H1 (cell line): ENCODE measurements around the gene ARMC7. TPM values are rescaled to one million over a fixed set of nuclear protein-coding genes. Genes with fewer than 3 reads are reported as not detected.

Source experiments
- CTCF ChIA-PET: fragments of 300-600 bp; sonication (Branson Sonifier 250); formaldehyde crosslinking; loops from one replicate; lab custom pipeline; 2021; ENCODE audit not compliant: partially characterized antibody; lab: Charles Lee
- POLR2A ChIA-PET: fragments of 300-600 bp; sonication (Branson Sonifier 250); formaldehyde crosslinking; loops from one replicate; lab custom pipeline; 2021; ENCODE audit warnings: inconsistent platforms; ENCODE audit not compliant: partially characterized antibody; lab: Charles Lee
- DNase-seq, 2 experiments: peaks; one replicate each; pipeline versions ENCODE4 v3.0.0 to v3.0.0-alpha.2; 2010 to 2022; ENCODE audit warnings: low spot score in 2 of 2, low read depth in 1 of 2, mixed read lengths in 1 of 2
- FAIRE-seq: peaks from 2 replicates; lab custom pipeline; 2011; peaks lifted over from hg19 to GRCh38; lab: Jason Lieb, UNC
- H2AFZ ChIP-seq: 2 replicates; pipeline ENCODE4 v1.8.1; 2012; ENCODE audit warnings: low read length, inconsistent platforms
- H2AK5ac ChIP-seq: 2 replicates; pipeline ENCODE4 v1.6.1; 2013; ENCODE audit warnings: low read depth, low read length
- H2BK120ac ChIP-seq: replicated peaks from 2 replicates; pipeline ENCODE3; 2013; ENCODE audit warnings: low read depth, low read length, inconsistent platforms
- H2BK12ac ChIP-seq: 2 replicates; pipeline ENCODE4 v1.6.1; 2013; ENCODE audit warnings: low read depth, low read length
- H2BK15ac ChIP-seq: 2 replicates; pipeline ENCODE4 v1.6.1; 2013; ENCODE audit warnings: low read length
- H2BK20ac ChIP-seq: 2 replicates; pipeline ENCODE4 v1.6.1; 2013; ENCODE audit warnings: low read length
- H2BK5ac ChIP-seq: 2 replicates; pipeline ENCODE4 v1.6.1; 2013; ENCODE audit warnings: low read depth, low read length
- H3K14ac ChIP-seq: 2 replicates; pipeline ENCODE4 v1.6.1; 2013; ENCODE audit warnings: inconsistent platforms; ENCODE audit not compliant: insufficient read length
- H3K18ac ChIP-seq: 2 replicates; pipeline ENCODE4 v1.6.1; 2013; ENCODE audit warnings: low read length; ENCODE audit errors: extremely low read depth
- H3K23ac ChIP-seq: 2 replicates; pipeline ENCODE4 v1.6.1; 2013; ENCODE audit warnings: inconsistent platforms; ENCODE audit not compliant: insufficient read length
- H3K23me2 ChIP-seq: 2 replicates; pipeline ENCODE4 v1.6.1; 2013; ENCODE audit warnings: low read depth, low read length
- H3K27ac ChIP-seq: 2 replicates; pipeline ENCODE4 v1.6.1; 2011; ENCODE audit warnings: low read depth, low read length, inconsistent platforms
- H3K27me3 ChIP-seq, 4 experiments: replicated peaks in 1 of 4; 1 replicate in 1 of 4; 2 replicates in 3 of 4; pipeline versions ENCODE4 v1.6.1 to v1.8.1; 2011 to 2013; ENCODE audit warnings: low read length in 3 of 4, mild to moderate bottlenecking in 3 of 4, inconsistent platforms in 2 of 4, mixed read lengths in 2 of 4, moderate library complexity in 1 of 4; ENCODE audit not compliant: control insufficient read depth in 3 of 4, insufficient read depth in 3 of 4; ENCODE audit errors: extremely low read depth in 1 of 4
- H3K36me3 ChIP-seq, 4 experiments: 2 replicates each; pipeline versions ENCODE4 v1.6.1 to v1.8.1; 2011 to 2013; ENCODE audit warnings: mild to moderate bottlenecking in 4 of 4, low read length in 3 of 4, moderate library complexity in 2 of 4, control low read depth in 1 of 4, inconsistent platforms in 1 of 4; ENCODE audit not compliant: insufficient read depth in 4 of 4, control insufficient read depth in 2 of 4
- H3K4ac ChIP-seq: replicated peaks from 2 replicates; pipeline ENCODE3; 2013; ENCODE audit warnings: low read length, low read depth, mixed read lengths, inconsistent platforms; ENCODE audit not compliant: insufficient read length
- H3K4me1 ChIP-seq, 4 experiments: replicated peaks in 1 of 4; 1 replicate in 1 of 4; 2 replicates in 3 of 4; pipeline versions ENCODE4 v1.6.1 to v1.8.1; 2011 to 2013; ENCODE audit warnings: low read length in 3 of 4, inconsistent platforms in 2 of 4, mixed read lengths in 1 of 4; ENCODE audit not compliant: insufficient read depth in 4 of 4, control insufficient read depth in 3 of 4
- H3K4me2 ChIP-seq, 2 experiments: 2 replicates each; pipeline versions ENCODE4 v1.6.1 to v1.8.1; 2011 to 2013; ENCODE audit warnings: low read depth in 2 of 2, low read length in 2 of 2, control low read depth in 1 of 2, inconsistent platforms in 1 of 2, mild to moderate bottlenecking in 1 of 2; ENCODE audit not compliant: insufficient read depth in 1 of 2
- H3K4me3 ChIP-seq, 4 experiments: fragments of 200-600, 300-600 bp in 1 of 4; sonication (generic), shearing (Covaris generic), sonication (Bioruptor Twin) in 1 of 4; 2 replicates each; pipeline versions ENCODE4 v1.5.1 to v1.8.1; 2011 to 2016; ENCODE audit warnings: low read length in 4 of 4, low read depth in 3 of 4, control low read depth in 2 of 4, inconsistent platforms in 2 of 4, mild to moderate bottlenecking in 2 of 4, mixed read lengths in 1 of 4, moderate library complexity in 1 of 4; ENCODE audit not compliant: insufficient read depth in 2 of 4; ENCODE audit errors: extremely low read depth in 1 of 4
- H3K56ac ChIP-seq: replicated peaks from 2 replicates; pipeline ENCODE3; 2013; ENCODE audit warnings: low read depth, mild to moderate bottlenecking, mixed read lengths, low read length, inconsistent platforms; ENCODE audit not compliant: insufficient read length
- H3K79me1 ChIP-seq: 2 replicates; pipeline ENCODE4 v1.6.1; 2013; ENCODE audit warnings: low read depth, low read length, control low read depth
- H3K79me2 ChIP-seq, 2 experiments: 2 replicates each; pipeline versions ENCODE4 v1.6.1 to v1.8.1; 2012 to 2013; ENCODE audit warnings: low read length in 2 of 2, mild to moderate bottlenecking in 2 of 2, inconsistent platforms in 1 of 2; ENCODE audit not compliant: insufficient read depth in 2 of 2, control insufficient read depth in 1 of 2
- H3K9ac ChIP-seq, 4 experiments: replicated peaks in 1 of 4; 1 replicate in 1 of 4; 2 replicates in 3 of 4; pipeline versions ENCODE4 v1.6.1 to v1.8.1; 2011 to 2013; ENCODE audit warnings: low read depth in 3 of 4, low read length in 3 of 4, control low read depth in 2 of 4, mild to moderate bottlenecking in 2 of 4, moderate library complexity in 2 of 4, inconsistent platforms in 1 of 4; ENCODE audit errors: extremely low read depth in 1 of 4
- H3K9me3 ChIP-seq, 2 experiments: 2 replicates each; pipeline versions ENCODE4 v1.6.1 to v1.8.1; 2012 to 2013; ENCODE audit warnings: mild to moderate bottlenecking in 2 of 2, moderate library complexity in 2 of 2, control low read depth in 1 of 2, inconsistent platforms in 1 of 2, low read depth in 1 of 2, low read length in 1 of 2, mixed read lengths in 1 of 2; ENCODE audit not compliant: insufficient read depth in 2 of 2
- H4K20me1 ChIP-seq, 2 experiments: replicated peaks in 1 of 2; 2 replicates each; pipeline versions ENCODE3 to v1.8.1; 2011 to 2013; ENCODE audit warnings: inconsistent platforms in 2 of 2, low read length in 2 of 2, mild to moderate bottlenecking in 1 of 2; ENCODE audit not compliant: insufficient read depth in 2 of 2, control insufficient read depth in 1 of 2
- H4K5ac ChIP-seq: 2 replicates; pipeline ENCODE4 v1.6.1; 2013; ENCODE audit warnings: low read length, low read depth, mixed read lengths, inconsistent platforms; ENCODE audit not compliant: insufficient read length
- H4K8ac ChIP-seq: 2 replicates; pipeline ENCODE4 v1.8.0; 2013; ENCODE audit warnings: mild to moderate bottlenecking, moderate library complexity, low read length, inconsistent platforms; ENCODE audit not compliant: insufficient read depth; ENCODE audit errors: extremely low read depth
- H4K91ac ChIP-seq: replicated peaks from 2 replicates; pipeline ENCODE3; 2013; ENCODE audit warnings: low read length, mixed read lengths, inconsistent platforms; ENCODE audit not compliant: insufficient read length
- CHD2 ChIP-seq: IDR thresholded peaks from 2 replicates; pipeline ENCODE4 v1.6.1; 2012; ENCODE audit warnings: low read length, improper control_type of control experiment
- EZH2 ChIP-seq: fragments of 200-600 bp; sonication (generic); IDR thresholded peaks from 2 replicates; pipeline ENCODE4 v1.7.1; 2012; ENCODE audit warnings: low read depth, mild to moderate bottlenecking, moderate library complexity, low read length, inconsistent platforms; ENCODE audit not compliant: severe bottlenecking
- GTF2F1 ChIP-seq: IDR thresholded peaks from 2 replicates; pipeline ENCODE4 v1.6.1; 2012; ENCODE audit warnings: low read depth, low read length, improper control_type of control experiment, borderline replicate concordance
- HDAC2 ChIP-seq, 2 experiments: fragments of 300-600 bp in 1 of 2; sonication (generic) in 1 of 2; IDR thresholded peaks; 2 replicates each; pipeline ENCODE4 v1.6.1; 2011 to 2012; ENCODE audit warnings: low read depth in 2 of 2, low read length in 2 of 2, mild to moderate bottlenecking in 2 of 2, moderate library complexity in 2 of 2, borderline replicate concordance in 1 of 2, inconsistent platforms in 1 of 2
- PHF8 ChIP-seq: fragments of 200-600 bp; sonication (generic); conservative IDR thresholded peaks from 2 replicates; pipeline ENCODE4 v1.7.1; 2012; ENCODE audit warnings: low read depth, mild to moderate bottlenecking, inconsistent platforms, low read length, moderate library complexity
- SIRT6 ChIP-seq: IDR thresholded peaks from one replicate; pipeline ENCODE4 v1.7.1; 2012; ENCODE audit warnings: low read length, inconsistent platforms
- TBP ChIP-seq: IDR thresholded peaks from 2 replicates; pipeline ENCODE4 v1.6.1; 2011; ENCODE audit warnings: low read depth, low read length, improper control_type of control experiment
- TEAD4 ChIP-seq: IDR thresholded peaks from 2 replicates; pipeline ENCODE4 v1.6.1; 2012; ENCODE audit warnings: low read depth, low read length, inconsistent platforms, mixed read lengths
- ZNF274 ChIP-seq: IDR thresholded peaks from 2 replicates; pipeline ENCODE4 v1.7.0; 2012; ENCODE audit warnings: low read length, borderline replicate concordance; ENCODE audit errors: extremely low read depth
- WGBS, 2 experiments: shearing (Covaris generic) in 1 of 2; methylation state at CpG; one replicate each; pipeline versions ENCODE4 v1.1.6 to v1.1.7; 2013 to 2015; ENCODE audit warnings: low lambda C conversion rate in 2 of 2, mixed read lengths in 2 of 2, inconsistent platforms in 1 of 2, low coverage in 1 of 2, missing lambda C conversion rate in 1 of 2; ENCODE audit not compliant: insufficient replicate concordance in 2 of 2, insufficient coverage in 1 of 2, insufficient read length in 1 of 2; ENCODE audit errors: extremely low coverage in 1 of 2, missing lambda C conversion rate in 1 of 2; 5-methylcytosine and 5-hydroxymethylcytosine counted together
- polyA plus RNA-seq, 7 experiments: library from polyadenylated mRNA; depleted of rRNA in 3 of 7; stranded (reverse) in 5 of 7; unstranded in 2 of 7; fragments of >200 nt in 5 of 7; fragments of 200-250 nt in 2 of 7; gene quantifications; 1 replicate in 5 of 7; 2 replicates in 1 of 7; 4 replicates in 1 of 7; pipeline versions ENCODE4 v1.2.1 to v1.2.3, GENCODE V29; 2011 to 2013; ENCODE audit warnings: missing spikeins in 2 of 7, mixed read lengths in 2 of 7
- total RNA-seq: library from RNA; stranded (reverse); fragmentation: NEBNext Ultra II Directional; extraction: Animal tissue kit (Norgen Biotek cat#: 25700); gene quantifications from 2 replicates; pipeline ENCODE4 v1.2.1, GENCODE V29; 2021
- TF ChIP-seq, protein P1 (sequence below): IDR thresholded peaks from 2 replicates; pipeline ENCODE4 v1.6.1; 2012; ENCODE audit warnings: inconsistent platforms

ARMC7 gene
- total and polyA plus RNA-seq, 2 of the 8 experiments (the other 6 are each of a cell fraction or from before 2014, with no cell fraction given), result 9.8 to 13.6 TPM

DNA sequence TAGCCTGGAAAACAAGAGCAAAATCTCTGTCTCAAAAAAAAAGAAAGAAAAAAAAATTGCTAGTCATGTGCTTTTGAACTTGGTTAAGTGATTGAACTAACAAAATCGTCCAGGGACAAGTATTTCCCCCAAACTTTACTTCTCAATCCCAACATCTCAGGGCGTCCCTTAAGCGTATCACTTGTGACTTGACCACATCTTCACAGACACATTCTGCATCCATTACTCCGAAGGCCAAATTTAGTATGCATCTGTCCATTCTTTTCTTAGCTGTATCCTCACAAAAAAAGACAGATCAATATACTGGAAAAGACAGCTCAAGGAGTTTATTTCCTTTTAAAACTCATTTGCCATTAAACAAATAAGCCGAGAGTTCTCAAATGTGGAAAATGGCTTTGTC lies 50.4 kb downstream of the ARMC7 start:
- no peak overlapping the region for H2BK15ac ChIP-seq
- no peaks in the 10 kb centered on the region for H3K23me2 ChIP-seq
- no peak overlapping the region for H3K56ac ChIP-seq
- no peak overlapping the region for H3K18ac ChIP-seq
- no peak for TF ChIP-seq TBP
- TF ChIP-seq PHF8, result no peak
- no peak for TF ChIP-seq TEAD4
- no peak for TF ChIP-seq CHD2
- no peak for TF ChIP-seq SIRT6
- no peak for TF ChIP-seq ZNF274
- TF ChIP-seq EZH2, result no peak
- TF ChIP-seq, protein P1, sequence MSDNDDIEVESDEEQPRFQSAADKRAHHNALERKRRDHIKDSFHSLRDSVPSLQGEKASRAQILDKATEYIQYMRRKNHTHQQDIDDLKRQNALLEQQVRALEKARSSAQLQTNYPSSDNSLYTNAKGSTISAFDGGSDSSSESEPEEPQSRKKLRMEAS, result no peak
- no peak for TF ChIP-seq HDAC2 (IDR thresholded peaks at IDR 0.05; ENCODE audit: borderline replicate concordance in 1 of 2, low read depth in 2 of 2, low read length in 2 of 2)
- TF ChIP-seq GTF2F1, result no peak
- WGBS, 2 experiments, result 96% methylated on average over 5 of the region's 5 CpGs; no CpG with 5 or more reads in 1 of the 2 experiments
- no peak overlapping the region for H2BK12ac ChIP-seq
- H2BK20ac ChIP-seq, result no peak overlapping the region
- no peak overlapping the region for H3K9ac ChIP-seq
- H2BK120ac ChIP-seq, result no peak overlapping the region
- ChIA-PET POLR2A (interaction anchor here (0.6 to 11.6 kb wide), 4 partner anchors 11 to 44 kb away, joined by 3 to 213 read pairs (median 16); no protein-coding TSS in a partner anchor), CTCF (interaction anchor here (1.3 to 3.4 kb wide), 4 partner anchors 11 to 46 kb away, joined by 3 to 19 read pairs (median 9); no protein-coding TSS in a partner anchor)
- no peak overlapping the region for H3K23ac ChIP-seq
- no peak overlapping the region for H3K14ac ChIP-seq
- no peak overlapping the region for H2AK5ac ChIP-seq
- no peak overlapping the region for H2AFZ ChIP-seq
- peaks cover 0 to 2% of the 10 kb centered on the region in 2 experiments for H4K20me1 ChIP-seq
- no peaks in the 10 kb centered on the region for H3K79me1 ChIP-seq
- H4K5ac ChIP-seq, result no peak overlapping the region
- DNase-seq (no peak), FAIRE-seq (no peak)
- H4K8ac ChIP-seq, result no peak overlapping the region; the same call in 1 of the 2 replicates
- H4K91ac ChIP-seq, result no peak overlapping the region
- H3K27ac ChIP-seq, result no peak overlapping the region
- H3K79me2 ChIP-seq, result no peaks in the 10 kb centered on the region
- H3K4me1 ChIP-seq, result peaks cover 0 to 5% (median 2%) of the 10 kb centered on the region in 4 experiments; a peak in 3 of 7 replicates
- no peaks in the 10 kb centered on the region for H3K27me3 ChIP-seq
- no peak overlapping the region for H3K4me3 ChIP-seq
- H3K4me2 ChIP-seq, result no peak overlapping the region
- H3K4ac ChIP-seq, result no peak overlapping the region
- H3K36me3 ChIP-seq, result peaks cover 0 to 5% (median under 1%) of the 10 kb centered on the region in 4 experiments; a peak in 2 of 8 replicates
- no peak overlapping the region for H2BK5ac ChIP-seq
- no peaks in the 10 kb centered on the region for H3K9me3 ChIP-seq
